GM19099 (cell line): Measurements from ENCODE around the gene MRPL18.

ENCODE experiments used
- POLR2A ChIP-seq: IDR thresholded peaks from 3 replicates; pipeline ENCODE4 v1.6.1; 2011; ENCODE audit warnings: low read depth; ENCODE audit not compliant: insufficient read length; ENCODE audit errors: extremely low read depth

MRPL18 gene

DNA sequence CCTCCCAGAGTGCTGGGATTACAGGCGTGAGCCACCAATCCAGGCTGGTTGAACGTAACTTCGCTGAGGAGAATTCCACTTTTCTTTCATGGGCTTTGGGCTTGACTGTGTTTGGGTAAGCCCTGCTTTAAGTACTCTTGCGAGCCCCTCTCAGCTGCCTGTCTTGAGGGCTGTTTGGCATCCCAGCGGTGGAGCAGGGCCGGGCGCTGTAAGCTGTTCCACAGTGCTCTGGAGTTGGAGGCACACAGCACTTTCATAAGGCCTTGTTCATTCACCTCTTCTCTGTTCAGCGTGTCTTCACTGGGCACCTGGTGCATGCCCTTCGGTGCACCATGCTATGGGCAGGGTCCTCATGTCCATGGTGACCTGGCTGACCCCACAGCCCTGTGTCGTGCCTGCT, 31.5 kb downstream of the MRPL18 start:
- no peak for TF ChIP-seq POLR2A

DNA sequence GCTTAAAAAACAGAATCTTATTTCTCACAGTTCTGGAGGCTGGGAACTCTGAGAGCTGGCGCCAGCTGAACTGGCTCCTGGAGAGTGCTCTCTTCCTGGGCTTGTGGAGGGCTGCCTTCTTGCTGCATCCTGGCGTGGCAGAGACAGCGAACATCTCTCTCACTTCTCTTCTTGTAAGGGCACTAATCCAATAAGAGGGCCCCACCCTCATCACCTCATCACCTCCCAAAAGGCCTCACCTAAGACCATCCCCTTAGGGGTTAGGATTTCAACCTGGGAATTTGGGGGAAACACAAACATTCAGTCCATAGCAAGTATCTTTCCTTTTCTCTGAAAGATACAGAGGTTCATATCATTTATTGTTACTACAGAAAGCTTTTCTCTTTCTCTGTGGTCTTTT, 33.7 kb downstream of the MRPL18 start:
- TF ChIP-seq POLR2A = no peak

DNA sequence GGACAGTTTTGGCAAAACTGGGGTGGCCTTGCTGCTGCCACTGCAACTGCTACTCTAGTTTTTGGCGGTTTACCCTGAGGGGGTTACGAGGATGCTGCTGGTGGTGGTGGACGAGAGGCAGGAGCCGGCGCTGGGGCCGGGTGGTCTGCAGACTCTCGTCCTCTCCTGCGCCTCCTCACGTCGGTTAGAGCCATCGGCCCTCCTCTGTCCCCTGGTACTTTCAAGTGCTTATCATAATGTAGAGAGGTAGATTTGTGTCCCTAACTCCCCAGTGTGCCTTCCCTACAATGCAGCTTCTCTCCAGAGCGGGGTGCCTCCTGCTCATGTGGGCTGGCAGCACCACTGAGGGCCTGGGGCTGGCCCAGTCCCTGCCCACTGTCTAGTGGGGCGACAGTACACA, 35.7 kb downstream of the MRPL18 start:
- no peak for TF ChIP-seq POLR2A

- no peak for TF ChIP-seq POLR2A
These were observed 36.8 kb downstream of the MRPL18 start for GRCh38 chr6:159826968-159827647.

GRCh38 chr6:159828074-159828473, 37.8 kb downstream of the MRPL18 start:
- no peak for TF ChIP-seq POLR2A

GRCh38 chr6:159829526-159829925, 39.3 kb downstream of the MRPL18 start:
- TF ChIP-seq POLR2A = no peak

GRCh38 chr6:159830501-159831372, 40.5 kb downstream of the MRPL18 start:
- no peak for TF ChIP-seq POLR2A

GRCh38 chr6:159831373-159831679, 41.1 kb downstream of the MRPL18 start:
- no peak for TF ChIP-seq POLR2A

- no peak for TF ChIP-seq POLR2A
These were observed 42.7 kb downstream of the MRPL18 start for GRCh38 chr6:159832946-159833345.

DNA sequence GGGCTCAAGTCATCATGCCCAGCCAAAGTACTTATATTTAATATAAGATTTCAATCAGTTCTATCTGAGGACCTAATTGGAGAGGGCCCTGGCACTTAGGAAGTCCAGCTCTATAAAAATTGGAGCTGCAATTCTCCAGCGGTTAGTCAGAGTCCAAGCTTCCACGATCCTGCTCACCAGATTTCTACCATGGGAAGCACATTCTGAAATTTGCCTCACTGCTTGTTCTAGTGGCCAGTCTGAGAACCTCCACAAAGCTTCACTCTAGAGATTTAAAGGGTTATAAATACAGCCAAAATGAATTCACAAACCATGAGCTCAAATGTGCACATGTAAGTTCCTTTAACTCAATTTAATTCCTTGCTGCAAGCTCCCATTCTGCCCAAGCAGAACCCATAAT, 43.3 kb downstream of the MRPL18 start:
- TF ChIP-seq POLR2A = no peak

DNA sequence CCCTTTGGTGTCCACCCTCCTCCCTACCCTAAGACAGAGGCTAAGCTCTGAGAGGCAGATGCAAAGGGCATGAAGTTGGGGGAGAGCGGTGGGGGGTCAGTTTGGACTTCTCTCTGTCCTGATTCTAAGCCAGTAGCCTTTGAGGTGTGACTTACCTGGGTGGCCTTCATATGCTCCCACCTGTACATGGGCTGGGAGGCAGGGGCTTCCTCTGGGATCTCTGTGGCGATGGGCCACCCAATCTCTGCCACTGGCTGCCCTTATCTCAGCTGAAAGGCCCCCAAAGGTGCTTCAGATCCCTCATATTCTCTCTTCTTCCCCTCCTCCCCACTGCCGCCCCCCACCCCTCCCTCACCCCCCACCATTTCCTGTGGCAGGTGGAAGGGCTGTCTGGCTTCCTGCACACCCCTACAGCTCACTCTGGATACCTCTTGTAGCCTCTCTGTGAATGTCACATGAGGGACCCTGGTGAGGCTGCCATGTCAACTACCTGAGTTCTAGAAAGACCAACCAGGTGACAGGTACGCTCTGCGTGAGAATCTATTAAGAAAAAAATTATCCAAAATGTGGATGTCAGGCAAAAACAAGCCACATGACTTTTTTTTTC, 43.8 kb downstream of the MRPL18 start:
- TF ChIP-seq POLR2A = no peak

- no peak for TF ChIP-seq POLR2A
These were observed 46.6 kb downstream of the MRPL18 start for GRCh38 chr6:159836718-159837490.

DNA sequence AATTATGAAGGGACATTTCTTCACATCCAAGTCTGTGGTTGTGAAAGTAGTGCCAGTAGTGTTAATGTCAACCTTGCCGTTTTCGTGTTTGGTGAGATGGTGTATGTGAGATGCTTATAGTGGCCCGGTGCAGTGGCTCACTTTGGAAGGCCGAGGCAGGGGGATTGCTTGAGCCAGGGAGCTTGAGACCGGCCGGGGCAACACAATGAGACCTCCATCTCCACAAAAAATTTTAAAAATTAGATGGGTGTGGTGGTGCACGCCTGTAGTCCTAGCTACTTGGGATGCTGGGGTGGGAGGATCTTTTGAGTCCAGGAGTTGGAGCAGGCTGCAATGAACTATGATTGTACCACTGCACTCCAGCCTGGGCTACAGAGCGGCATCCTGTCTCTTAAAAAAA, 47.2 kb downstream of the MRPL18 start:
- no peak for TF ChIP-seq POLR2A

DNA sequence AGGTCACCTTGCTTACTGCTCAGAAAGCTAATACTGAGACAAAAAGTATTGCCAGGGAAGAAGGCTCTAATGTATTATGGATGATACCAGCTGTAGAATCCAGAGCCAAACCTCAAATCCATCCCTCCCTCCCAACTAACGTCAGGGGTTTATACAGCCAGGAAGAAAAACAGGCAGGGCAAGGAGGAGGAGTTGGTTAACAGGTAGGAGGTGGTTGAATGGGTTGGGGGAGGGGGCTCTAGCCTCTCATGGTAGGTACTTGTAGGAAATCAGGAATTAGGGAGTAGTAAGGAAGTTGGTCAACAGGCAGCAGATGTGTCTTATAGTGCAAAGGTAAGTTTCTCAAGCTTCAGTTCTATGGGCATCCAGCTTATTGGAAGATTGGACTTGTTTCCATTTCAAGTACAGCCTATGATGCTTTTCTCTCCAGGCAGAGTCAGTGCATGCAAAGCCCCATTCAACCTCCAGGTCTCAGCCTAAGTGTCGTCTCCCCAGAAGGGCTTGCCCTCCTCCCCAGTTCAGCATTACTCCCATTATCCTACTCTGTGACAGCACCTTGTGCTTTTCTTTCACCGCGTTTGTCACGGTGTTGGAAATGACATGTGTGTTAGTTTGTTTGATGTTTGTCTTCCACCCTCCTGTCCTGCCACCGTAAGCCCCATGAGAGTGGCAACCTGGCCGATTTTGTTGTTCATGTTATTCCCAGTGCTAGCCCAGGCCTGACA, 47.9 kb downstream of the MRPL18 start:
- TF ChIP-seq POLR2A = no peak

DNA sequence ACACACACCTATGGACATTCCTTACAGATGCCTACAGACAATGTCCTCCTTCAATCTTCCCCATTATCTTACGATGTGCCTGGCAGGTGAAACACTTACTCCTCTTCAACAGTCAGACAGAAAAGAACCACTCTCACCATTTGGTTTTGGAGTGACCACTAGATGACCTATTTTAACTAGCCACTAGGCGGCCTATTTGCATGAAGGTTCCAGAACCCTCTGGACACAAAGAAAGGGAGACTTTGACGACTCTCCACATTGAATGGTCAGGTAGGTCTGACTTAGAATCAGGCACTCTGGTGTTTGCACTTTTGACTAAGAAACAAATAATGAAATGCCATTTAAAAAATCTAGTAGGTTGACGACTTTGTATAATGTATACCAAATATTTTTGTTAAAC, 51.8 kb downstream of the MRPL18 start:
- TF ChIP-seq POLR2A = no peak
